OCI-LY1 (cell line): ENCODE measurements around the gene KCNB1.

Experiments
- EZH2 ChIP-seq: fragments of 200-600 bp; sonication (generic), shearing (Covaris generic); IDR thresholded peaks from 2 replicates; pipeline ENCODE4 v1.8.0; 2017; ENCODE audit warnings: borderline replicate concordance, mixed run types, mild to moderate bottlenecking, antibody characterized with exemption, low read length, moderate library complexity, mixed read lengths
- TF ChIP-seq, protein P1 (sequence below): fragments of 200-600 bp; sonication (generic), shearing (Covaris generic); IDR thresholded peaks from 2 replicates; pipeline ENCODE4 v1.5.1; 2017; ENCODE audit warnings: mild to moderate bottlenecking, antibody characterized with exemption, low read length, moderate library complexity, mixed read lengths

DNA sequence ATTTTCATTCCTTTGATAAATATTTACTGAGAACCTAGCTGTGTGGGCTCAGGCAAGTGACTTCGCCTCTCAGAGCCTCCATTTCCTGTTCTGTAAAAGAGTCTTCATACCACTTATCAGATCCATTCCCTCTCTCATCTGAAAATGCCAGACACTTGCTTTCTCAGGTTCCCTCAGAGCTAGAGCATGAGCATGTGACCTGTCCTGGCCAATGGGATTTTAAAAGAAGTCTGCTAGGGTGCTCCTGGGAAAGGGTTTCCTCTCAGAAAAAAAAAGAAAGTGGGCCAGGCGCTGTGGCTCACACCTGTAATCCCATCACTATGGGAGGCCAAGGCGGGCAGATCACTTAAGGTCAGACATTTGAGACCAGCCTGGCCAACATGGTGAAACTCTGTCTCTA, 5.3 kb downstream of the KCNB1 start:
- TF ChIP-seq, protein P1, sequence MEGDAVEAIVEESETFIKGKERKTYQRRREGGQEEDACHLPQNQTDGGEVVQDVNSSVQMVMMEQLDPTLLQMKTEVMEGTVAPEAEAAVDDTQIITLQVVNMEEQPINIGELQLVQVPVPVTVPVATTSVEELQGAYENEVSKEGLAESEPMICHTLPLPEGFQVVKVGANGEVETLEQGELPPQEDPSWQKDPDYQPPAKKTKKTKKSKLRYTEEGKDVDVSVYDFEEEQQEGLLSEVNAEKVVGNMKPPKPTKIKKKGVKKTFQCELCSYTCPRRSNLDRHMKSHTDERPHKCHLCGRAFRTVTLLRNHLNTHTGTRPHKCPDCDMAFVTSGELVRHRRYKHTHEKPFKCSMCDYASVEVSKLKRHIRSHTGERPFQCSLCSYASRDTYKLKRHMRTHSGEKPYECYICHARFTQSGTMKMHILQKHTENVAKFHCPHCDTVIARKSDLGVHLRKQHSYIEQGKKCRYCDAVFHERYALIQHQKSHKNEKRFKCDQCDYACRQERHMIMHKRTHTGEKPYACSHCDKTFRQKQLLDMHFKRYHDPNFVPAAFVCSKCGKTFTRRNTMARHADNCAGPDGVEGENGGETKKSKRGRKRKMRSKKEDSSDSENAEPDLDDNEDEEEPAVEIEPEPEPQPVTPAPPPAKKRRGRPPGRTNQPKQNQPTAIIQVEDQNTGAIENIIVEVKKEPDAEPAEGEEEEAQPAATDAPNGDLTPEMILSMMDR: no peak
- TF ChIP-seq EZH2: no peak
